Activated T-cell treated with anti-CD3 and anti-CD28 coated beads for 4 hours (primary cell): ENCODE data around the gene PKP2.
A peak's percentile ranks its signal among the peaks of the same experiment; 100 is the strongest.

ENCODE experiments used
- DNase-seq: peaks from one replicate; pipeline ENCODE4 v3.0.0-alpha.2; 2020

PKP2 gene

GRCh38 chr12:32809196-32809595, 87.4 kb downstream of the PKP2 start:
- no peak for DNase-seq

DNA sequence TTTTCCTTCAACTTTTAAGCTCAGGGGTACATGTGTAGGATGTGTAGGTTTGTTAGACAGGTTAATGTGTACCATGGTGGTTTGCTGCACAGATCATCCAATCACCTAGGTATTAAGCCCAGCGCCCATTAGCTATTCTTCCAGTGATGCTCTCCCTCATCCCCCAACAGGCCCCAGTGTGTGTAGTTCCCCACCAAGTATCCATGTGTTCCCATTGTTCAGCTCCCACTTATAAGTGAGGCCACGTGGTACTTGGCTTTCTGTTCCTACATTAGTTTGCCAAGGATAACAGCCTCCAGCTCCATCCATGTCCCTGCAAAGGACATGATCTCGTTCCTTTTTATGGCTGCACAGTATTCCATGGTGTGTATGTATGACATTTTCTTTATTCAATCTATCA, 92.3 kb downstream of the PKP2 start:
- no peak for DNase-seq

GRCh38 chr12:32801269-32801980, 95.2 kb downstream of the PKP2 start:
- DNase-seq: no peak

- DNase-seq: no peak
These were observed 102.3 kb downstream of the PKP2 start for GRCh38 chr12:32794281-32794680.

GRCh38 chr12:32789916-32790315, 106.7 kb downstream of the PKP2 start:
- no peak for DNase-seq

- no peak for DNase-seq
These were observed 107.1 kb downstream of the PKP2 start for GRCh38 chr12:32789446-32789845.

- DNase-seq: no peak
These were observed 108.2 kb downstream of the PKP2 start for GRCh38 chr12:32788405-32788804.

DNA sequence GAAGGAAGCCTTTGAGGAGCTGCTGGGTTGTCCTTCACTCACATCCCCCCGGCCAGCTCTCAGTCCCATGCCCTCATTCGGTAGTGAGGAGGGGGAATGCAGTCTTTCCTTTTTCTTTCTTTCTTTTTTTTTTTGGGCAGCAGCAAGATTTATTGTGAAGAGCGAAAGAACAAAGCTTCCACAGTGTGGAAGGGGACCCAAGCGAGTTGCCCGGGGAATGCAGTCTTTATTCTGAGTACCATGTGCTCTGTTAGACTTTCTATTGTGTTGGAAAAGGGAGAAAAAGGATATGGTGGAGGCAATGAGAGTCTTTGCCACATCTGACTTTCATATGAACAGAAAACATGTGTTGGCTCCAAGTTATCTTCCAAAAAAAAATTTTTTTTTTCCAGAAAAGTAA, 111.0 kb downstream of the PKP2 start:
- DNase-seq: no peak

- DNase-seq: no peak
These were observed 113.5 kb downstream of the PKP2 start for GRCh38 chr12:32783029-32783428.

DNA sequence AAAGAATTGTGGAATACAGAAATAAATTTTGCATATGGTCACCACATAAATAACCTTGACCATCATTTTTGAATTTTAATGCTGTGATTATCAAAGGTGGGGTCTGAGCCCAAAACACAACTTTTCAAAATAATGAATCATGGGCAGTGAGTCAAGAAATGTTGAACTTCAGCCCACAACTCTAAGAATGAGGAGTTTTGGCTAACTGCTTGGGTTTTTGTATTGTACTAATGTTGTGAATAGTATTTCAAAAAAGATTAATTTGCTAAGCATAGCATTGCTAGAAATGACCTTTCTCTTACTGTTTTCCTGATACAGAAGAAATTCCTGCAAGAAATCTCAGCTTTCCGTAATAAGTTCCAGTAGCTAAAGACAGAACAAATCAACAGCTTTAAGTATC, 116.5 kb downstream of the PKP2 start:
- no peak for DNase-seq

GRCh38 chr12:32777691-32778175, 118.8 kb downstream of the PKP2 start:
- DNase-seq: no peak

DNA sequence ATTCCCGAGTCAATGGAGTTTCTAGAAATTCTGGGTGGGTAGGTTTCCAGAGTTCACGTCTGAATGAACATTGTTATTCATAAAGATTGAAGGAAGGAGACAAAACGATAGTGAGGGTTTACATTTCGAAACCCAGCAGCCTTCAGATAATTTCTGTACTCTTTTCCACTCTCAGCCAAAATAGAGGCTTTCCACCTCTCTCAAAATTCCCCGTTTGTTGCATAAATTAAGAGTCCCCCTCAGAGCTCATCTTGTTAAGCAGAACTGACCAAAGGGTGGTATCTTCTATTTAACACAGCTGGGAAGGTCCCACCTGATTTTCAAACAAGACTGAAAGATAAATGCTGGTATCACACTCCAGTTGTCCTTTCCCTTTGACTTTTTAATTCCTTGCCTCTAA, 119.4 kb downstream of the PKP2 start:
- DNase-seq: no peak

DNA sequence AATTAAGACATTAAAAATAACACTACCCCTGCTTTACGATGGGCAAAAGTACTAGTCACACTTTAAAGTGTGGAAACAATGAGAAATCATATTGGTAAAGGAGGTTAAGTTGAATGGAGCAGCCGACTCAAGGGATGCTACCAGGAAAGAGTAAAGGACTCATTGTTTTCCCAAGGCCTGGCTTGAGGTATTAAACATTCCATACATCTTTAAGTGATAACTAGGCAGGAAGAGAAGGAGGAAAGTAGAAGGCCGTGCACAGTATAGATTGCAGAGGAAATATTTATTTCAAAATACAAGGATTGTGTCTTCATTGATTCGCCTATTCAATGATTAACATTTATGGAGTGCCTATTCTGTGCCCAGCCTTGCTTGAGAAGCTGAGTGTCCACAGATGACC, 120.3 kb downstream of the PKP2 start:
- no peak for DNase-seq

DNA sequence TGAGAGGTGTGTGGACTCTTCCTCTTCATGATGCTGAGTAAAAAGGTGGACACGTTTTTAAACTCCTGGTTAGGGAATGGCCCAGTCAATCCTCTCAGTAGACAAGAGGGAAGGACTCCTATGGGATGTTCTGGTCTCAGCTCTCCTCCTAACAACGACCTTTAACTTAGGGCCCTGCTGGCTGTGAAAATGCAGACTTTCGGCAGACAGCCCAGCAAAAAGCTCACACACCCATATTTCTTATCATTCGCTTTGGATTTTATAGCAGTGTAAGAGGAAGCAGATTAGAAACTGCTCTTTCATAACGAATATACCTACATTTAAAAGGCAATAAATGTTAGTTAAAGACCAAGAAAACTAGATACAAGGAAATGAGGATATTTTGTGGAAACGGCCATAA, 122.9 kb downstream of the PKP2 start:
- DNase-seq: no peak

GRCh38 chr12:32770141-32770540, 126.4 kb downstream of the PKP2 start:
- DNase-seq: no peak

DNA sequence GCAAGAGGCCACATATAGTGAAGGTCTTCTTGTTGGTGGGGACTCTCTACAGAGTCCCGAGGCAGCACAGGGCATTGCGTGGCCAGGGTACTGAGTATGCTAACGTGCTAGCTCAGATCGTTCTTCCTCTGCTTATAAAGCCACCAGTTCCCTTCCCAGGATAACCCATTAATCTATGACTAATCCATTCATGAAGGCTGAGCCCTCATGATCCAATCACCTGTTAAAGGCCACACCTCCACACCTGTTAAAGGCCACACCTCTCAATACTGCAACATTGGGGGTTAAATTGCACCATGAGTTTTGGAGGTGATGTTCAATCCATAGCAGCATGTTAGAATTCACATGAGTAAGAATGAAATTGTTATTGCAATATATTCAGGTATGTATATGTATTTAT, 128.1 kb downstream of the PKP2 start:
- DNase-seq: no peak

GRCh38 chr12:32765906-32766305, 130.7 kb downstream of the PKP2 start:
- no peak for DNase-seq

DNA sequence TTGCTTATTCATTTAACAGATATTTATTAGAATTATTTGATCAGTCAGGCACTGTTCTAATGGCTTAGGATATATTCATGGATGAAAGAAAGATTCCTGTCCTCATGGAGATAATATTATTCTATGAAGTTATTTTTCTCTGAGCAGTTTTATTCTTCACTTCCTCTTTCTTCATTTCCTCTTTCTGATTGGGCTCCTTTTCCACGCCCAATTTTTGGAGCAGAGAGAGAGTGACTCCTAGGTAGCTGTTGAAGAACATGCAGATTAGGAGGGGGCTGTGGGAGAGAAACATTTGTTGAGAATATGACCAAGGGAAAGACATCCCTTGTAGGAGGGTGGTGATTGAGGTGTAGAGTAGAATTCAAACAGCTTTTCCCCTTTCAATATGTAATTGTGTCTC, 134.9 kb downstream of the PKP2 start:
- no peak for DNase-seq

GRCh38 chr12:32757157-32757556, 139.4 kb downstream of the PKP2 start:
- DNase-seq: no peak

GRCh38 chr12:32756476-32757066, 140.0 kb downstream of the PKP2 start:
- DNase-seq: no peak

DNA sequence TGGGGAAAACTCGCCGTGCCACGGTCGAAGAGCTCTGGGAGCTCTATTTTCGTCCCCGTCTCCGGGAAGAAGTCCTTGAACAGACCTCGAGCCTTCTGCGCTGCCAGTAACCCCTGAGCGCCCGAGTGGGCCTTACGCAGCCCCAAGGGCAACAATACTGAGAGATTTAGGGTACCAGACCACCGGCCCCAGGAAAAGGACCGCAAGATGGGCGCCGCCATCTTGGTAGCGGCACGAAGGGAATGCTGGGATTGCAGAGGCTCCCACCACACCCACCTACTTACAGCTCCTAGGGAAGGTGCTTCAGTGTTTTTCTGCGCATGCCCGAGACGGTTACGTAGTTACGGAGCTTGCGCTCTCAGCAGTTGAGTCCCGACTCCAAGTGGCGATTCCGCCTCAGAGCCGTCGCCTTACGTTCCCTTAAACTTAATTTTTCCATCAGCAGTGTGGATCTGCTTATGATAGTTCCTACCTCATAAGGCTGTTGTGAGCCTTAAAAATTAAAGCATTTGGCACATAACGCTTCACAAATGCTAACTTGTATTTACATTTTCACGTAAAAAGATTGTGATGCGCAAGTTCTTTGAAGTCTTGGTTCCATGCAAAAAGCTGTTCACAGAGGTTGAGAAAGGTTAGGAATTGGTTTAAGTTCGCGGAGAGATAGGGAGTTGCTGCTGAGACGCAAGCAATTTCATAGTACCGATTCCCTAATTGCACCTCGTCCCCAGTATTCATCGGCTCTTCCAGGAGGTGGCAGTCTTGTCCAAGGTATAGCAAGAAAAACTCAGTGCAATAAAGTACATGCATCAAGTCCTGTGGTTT, 140.7 kb downstream of the PKP2 start, which contains the start of gene YARS2:
Gene YARS2 (minus strand): TSS at position 244 of the 822 bp plus-strand sequence. CDS start 23 bp downstream, at position 221.
- peak; percentile 82 for DNase-seq

DNA sequence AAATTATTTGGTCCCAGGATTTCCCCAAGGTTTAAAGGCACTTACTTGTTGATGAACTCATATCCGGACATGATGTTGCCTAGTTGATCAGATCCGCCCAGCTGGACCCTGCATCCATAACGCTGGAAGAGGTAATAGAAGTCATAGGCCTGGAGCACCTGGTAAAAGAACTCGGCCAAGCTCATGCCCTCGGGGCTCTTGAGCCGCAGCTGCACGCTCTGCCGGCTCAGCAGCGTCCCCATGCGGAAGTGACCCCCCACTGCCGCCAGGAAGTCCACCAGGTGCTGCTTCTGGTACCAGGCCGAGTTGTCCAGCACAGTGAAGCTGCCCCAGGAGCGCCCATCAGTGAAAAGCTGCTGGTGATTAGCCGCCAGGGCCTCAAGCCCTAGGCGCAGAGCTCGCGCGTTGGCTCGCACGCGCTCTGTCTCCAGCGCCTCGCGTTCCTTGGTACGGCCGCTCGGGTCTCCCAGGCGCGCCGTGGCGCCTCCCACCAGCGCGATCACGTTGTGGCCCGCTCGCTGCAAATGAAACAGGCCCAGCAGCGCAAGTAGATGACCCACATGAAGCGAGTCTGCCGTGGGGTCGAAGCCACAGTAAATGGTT, 141.4 kb downstream of the PKP2 start:
- DNase-seq: peak; percentile 46

GRCh38 chr12:32754111-32754510, 142.5 kb downstream of the PKP2 start:
- DNase-seq: no peak
